ENCODE measurements around the gene IPO13. TPM values are rescaled to one million over a fixed set of nuclear protein-coding genes. Genes with fewer than 3 reads are reported as not detected.

IPO13 gene
- total RNA-seq, 2 donors from 2014 or later: 10.4 to 29.3 TPM

DNA sequence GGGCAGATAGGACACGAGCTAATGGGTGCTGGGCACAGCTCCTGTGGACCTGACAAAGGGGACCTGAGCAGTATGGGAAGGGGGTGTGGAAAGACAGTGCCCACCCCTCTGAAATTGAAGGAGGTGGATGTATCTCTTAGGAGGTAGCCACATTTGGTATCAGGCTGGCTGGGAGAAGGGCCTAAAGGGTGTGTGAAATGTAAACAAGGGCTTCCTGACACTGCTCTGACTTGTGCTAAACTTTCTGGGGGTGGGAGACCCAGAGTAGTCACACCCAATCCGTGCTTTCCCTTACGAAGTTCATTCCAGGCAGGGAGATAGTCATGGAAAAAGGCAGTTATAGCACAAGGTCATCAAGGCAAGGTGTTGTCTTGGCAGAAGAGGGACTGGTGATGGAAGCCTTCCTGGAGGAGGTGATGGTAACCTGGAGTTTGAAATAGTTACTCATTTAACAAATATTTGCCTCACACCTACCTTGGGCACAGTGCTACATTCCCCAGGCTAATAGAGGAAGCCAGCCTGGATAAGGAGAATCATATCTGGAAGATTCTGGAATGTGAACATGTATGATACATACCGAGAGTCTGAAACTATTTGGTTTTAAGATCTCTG, 39.3 kb downstream of the IPO13 start:
- Histone ChIP-seq H3K36me3 (replicated peaks in 1 of 2; ENCODE audit: insufficient read depth in 1 of 2, low read depth in 2 of 2) (peaks cover 0 to 2% of the 10 kb centered on the region in 2 donors), H3K4me3 (no peak overlapping the region), H3K27me3 (no peaks in the 10 kb centered on the region), H3K9me3 (no peaks in the 10 kb centered on the region), H3K4me1 (peaks cover 12% of the 10 kb centered on the region), H3K27ac (no peak overlapping the region)
- no peak for ATAC-seq
- DNase-seq: no peak
- TF ChIP-seq POLR2A (IDR thresholded peaks at IDR 0.05): no peak
- TF ChIP-seq, protein P1, sequence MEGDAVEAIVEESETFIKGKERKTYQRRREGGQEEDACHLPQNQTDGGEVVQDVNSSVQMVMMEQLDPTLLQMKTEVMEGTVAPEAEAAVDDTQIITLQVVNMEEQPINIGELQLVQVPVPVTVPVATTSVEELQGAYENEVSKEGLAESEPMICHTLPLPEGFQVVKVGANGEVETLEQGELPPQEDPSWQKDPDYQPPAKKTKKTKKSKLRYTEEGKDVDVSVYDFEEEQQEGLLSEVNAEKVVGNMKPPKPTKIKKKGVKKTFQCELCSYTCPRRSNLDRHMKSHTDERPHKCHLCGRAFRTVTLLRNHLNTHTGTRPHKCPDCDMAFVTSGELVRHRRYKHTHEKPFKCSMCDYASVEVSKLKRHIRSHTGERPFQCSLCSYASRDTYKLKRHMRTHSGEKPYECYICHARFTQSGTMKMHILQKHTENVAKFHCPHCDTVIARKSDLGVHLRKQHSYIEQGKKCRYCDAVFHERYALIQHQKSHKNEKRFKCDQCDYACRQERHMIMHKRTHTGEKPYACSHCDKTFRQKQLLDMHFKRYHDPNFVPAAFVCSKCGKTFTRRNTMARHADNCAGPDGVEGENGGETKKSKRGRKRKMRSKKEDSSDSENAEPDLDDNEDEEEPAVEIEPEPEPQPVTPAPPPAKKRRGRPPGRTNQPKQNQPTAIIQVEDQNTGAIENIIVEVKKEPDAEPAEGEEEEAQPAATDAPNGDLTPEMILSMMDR (IDR thresholded peaks at IDR 0.05): no peak
- intact Hi-C loops (cut with DNase I): no loop called here
- 50 to 61% methylated on average over 3 to 4 of the region's 4 CpGs for WGBS, 2 donors

DNA sequence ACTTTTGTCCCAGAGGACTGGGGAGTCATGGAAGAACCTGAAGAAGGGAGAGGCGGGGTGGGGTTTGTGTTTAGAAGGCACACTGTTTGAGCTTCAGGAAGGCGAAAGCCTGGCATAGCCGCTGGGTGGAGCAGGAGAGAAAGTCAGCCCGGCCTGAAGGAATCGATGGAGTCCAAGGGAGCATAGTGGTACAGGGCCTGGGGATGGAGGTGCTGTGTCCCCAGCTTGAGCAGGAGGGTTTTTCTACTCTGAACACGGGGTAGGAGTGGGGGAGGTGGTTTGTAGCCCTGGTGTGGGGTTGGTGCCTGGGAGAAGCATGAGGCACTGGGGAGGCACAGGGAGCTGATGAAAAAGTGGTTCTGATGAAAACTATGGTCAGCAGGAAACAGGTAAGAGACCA, 40.0 kb downstream of the IPO13 start:
- Histone ChIP-seq H3K36me3 (replicated peaks in 1 of 2; ENCODE audit: insufficient read depth in 1 of 2, low read depth in 2 of 2) (peaks cover 0 to 2% of the 10 kb centered on the region in 2 donors), H3K4me3 (no peak overlapping the region), H3K27ac (no peak overlapping the region), H3K27me3 (no peaks in the 10 kb centered on the region), H3K4me1 (peaks cover 10% of the 10 kb centered on the region), H3K9me3 (no peaks in the 10 kb centered on the region)
- ATAC-seq (no peak), DNase-seq (no peak)
- intact Hi-C loops (cut with DNase I): no loop called here
- WGBS, 2 donors: 65 to 73% methylated on average over 6 of the region's 6 CpGs
- TF ChIP-seq, protein P1 (IDR thresholded peaks at IDR 0.05): no peak
- no peak for TF ChIP-seq POLR2A (IDR thresholded peaks at IDR 0.05)

DNA sequence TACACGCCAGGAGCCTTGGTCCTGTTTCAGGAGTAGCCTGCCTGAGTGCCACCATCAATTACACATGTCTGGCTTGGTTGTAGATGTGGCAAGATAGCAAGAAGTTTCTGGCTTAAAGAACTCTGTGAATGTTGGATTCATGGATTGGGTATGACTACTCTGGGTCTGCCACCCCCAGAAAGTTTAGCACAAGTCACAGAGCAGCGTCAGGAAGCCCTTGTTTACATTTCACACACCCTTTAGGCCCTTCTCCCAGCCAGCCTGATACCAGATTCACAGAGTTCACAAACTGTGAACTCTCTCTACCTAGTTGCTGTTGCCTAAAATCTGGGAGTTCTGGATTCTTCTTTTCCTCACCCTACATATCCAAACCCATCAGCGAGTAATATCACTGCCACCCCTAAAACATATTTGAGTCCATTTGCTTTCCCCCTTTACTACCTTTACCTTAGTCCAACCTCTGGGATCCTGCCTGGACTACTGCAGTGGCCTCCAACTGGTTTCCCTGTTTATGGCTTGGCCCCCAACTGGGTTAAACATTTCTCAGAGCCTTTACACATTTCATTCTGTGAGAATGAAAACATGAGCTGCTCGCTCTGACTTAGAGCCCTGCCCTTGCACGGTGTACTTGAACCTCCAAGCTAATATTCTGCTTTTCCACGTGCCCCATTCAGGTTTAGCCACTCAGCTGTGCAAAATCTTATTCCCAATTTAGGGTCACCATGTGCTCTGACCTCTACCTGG, 40.6 kb downstream of the IPO13 start:
- ATAC-seq (no peak), DNase-seq (no peak)
- no peak overlapping the region for H3K4me3 ChIP-seq
- intact Hi-C loops (cut with DNase I): no loop called here
- H3K27me3 ChIP-seq: no peaks in the 10 kb centered on the region
- peaks cover 14% of the 10 kb centered on the region for H3K4me1 ChIP-seq
- H3K27ac ChIP-seq: peak overlapping the region in 1 of 4 donors; percentile 16
- WGBS, 2 donors: 72 to 75% methylated on average over 6 of the region's 6 CpGs
- H3K36me3 ChIP-seq (replicated peaks in 1 of 2; ENCODE audit: insufficient read depth in 1 of 2, low read depth in 2 of 2): peaks cover 0 to 2% of the 10 kb centered on the region in 2 donors
- TF ChIP-seq, protein P1 (IDR thresholded peaks at IDR 0.05): no peak
- no peak for TF ChIP-seq POLR2A (IDR thresholded peaks at IDR 0.05)
- H3K9me3 ChIP-seq: no peaks in the 10 kb centered on the region

DNA sequence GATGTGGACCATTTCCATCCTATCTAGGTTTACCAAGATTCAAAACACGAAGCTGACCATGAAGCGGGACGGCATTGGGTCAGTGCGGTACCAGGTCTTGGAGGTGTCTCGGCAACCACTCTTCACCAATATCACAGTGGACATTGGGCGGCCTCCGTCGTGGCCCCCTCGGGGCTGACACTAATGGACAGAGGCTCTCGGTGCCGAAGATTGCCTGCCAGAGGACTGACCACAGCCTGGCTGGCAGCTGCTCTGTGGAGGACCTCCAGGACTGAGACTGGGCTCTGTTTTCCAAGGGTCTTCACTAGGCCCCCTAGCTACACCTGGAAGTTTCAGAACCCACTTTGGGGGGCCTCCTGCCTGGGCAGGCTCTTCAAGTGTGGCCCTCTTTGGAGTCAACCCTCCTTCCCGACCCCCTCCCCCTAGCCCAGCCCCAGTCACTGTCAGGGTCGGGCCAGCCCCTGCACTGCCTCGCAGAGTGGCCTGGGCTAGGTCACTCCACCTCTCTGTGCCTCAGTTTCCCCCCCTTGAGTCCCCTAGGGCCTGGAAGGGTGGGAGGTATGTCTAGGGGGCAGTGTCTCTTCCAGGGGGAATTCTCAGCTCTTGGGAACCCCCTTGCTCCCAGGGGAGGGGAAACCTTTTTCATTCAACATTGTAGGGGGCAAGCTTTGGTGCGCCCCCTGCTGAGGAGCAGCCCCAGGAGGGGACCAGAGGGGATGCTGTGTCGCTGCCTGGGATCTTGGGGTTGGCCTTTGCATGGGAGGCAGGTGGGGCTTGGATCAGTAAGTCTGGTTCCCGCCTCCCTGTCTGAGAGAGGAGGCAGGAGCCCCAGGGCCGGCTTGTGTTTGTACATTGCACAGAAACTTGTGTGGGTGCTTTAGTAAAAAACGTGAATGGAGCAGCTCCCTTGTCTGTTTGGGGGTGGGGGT, 43.8 kb downstream of the IPO13 start:
- peak in 1 of 4 donors; percentile 32 for DNase-seq
- no peaks in the 10 kb centered on the region for H3K9me3 ChIP-seq
- H3K4me3 ChIP-seq: peak overlapping the region in 1 of 2 donors; percentile 38
- H3K27me3 ChIP-seq: no peaks in the 10 kb centered on the region
- H3K36me3 ChIP-seq (replicated peaks in 1 of 2; ENCODE audit: insufficient read depth in 1 of 2, low read depth in 2 of 2): no peaks in the 10 kb centered on the region
- ATAC-seq: no peak
- WGBS, 2 donors: 59 to 66% methylated on average over 10 to 19 of the region's 19 CpGs
- intact Hi-C loops (cut with DNase I): no loop called here
- H3K27ac ChIP-seq: peak overlapping the region; percentile 79 to 89 (median 84)
- H3K4me1 ChIP-seq: peaks cover 19% of the 10 kb centered on the region
- TF ChIP-seq, protein P1 (IDR thresholded peaks at IDR 0.05): no peak
- no peak for TF ChIP-seq POLR2A (IDR thresholded peaks at IDR 0.05)
